Measurements from ENCODE around the gene ARHGEF10L.

ARHGEF10L gene

GRCh38 chr1:17709981-17710380, 170.5 kb downstream of the ARHGEF10L start:
- intact Hi-C loops (cut with DNase I; ENCODE audit: low total_unique reads) = no loop called here
- Histone ChIP-seq H3K27ac (no peak overlapping the region), H3K4me3 (no peak overlapping the region), H3K36me3 (no peaks in the 10 kb centered on the region), H3K27me3 (peaks cover 0 to 6% of the 10 kb centered on the region in 2 donors), H3K4me1 (no peaks in the 10 kb centered on the region), H3K9me3 (no peaks in the 10 kb centered on the region)
- no peak for TF ChIP-seq CTCF (IDR thresholded peaks at IDR 0.05)
- no peak for DNase-seq

- Histone ChIP-seq H3K36me3 (no peaks in the 10 kb centered on the region), H3K4me1 (no peaks in the 10 kb centered on the region), H3K4me3 (no peak overlapping the region), H3K27me3 (peaks cover 0 to 9% of the 10 kb centered on the region in 2 donors), H3K27ac (no peak overlapping the region), H3K9me3 (no peaks in the 10 kb centered on the region)
- no peak for DNase-seq
- intact Hi-C loops (cut with DNase I; ENCODE audit: low total_unique reads) = no loop called here
- TF ChIP-seq CTCF (IDR thresholded peaks at IDR 0.05) = no peak
These were observed 171.5 kb downstream of the ARHGEF10L start for GRCh38 chr1:17710889-17711576.

- DNase-seq = no peak
- Histone ChIP-seq H3K27me3 (peaks cover 0 to 9% of the 10 kb centered on the region in 2 donors), H3K36me3 (no peaks in the 10 kb centered on the region), H3K9me3 (no peaks in the 10 kb centered on the region), H3K27ac (no peak overlapping the region), H3K4me3 (no peak overlapping the region), H3K4me1 (no peaks in the 10 kb centered on the region)
- no peak for TF ChIP-seq CTCF (IDR thresholded peaks at IDR 0.05)
- intact Hi-C loops (cut with DNase I; ENCODE audit: low total_unique reads) = no loop called here
These were observed 172.0 kb downstream of the ARHGEF10L start for GRCh38 chr1:17711577-17711910.

GRCh38 chr1:17711941-17712340, 172.4 kb downstream of the ARHGEF10L start:
- TF ChIP-seq CTCF (IDR thresholded peaks at IDR 0.05) = no peak
- no peak for DNase-seq
- Histone ChIP-seq H3K9me3 (no peaks in the 10 kb centered on the region), H3K27me3 (peaks cover 0 to 9% of the 10 kb centered on the region in 2 donors), H3K36me3 (no peaks in the 10 kb centered on the region), H3K4me3 (no peak overlapping the region), H3K4me1 (no peaks in the 10 kb centered on the region), H3K27ac (no peak overlapping the region)
- intact Hi-C loops (cut with DNase I; ENCODE audit: low total_unique reads) = no loop called here

GRCh38 chr1:17713993-17714392, 174.5 kb downstream of the ARHGEF10L start:
- Histone ChIP-seq H3K36me3 (no peaks in the 10 kb centered on the region), H3K4me1 (no peaks in the 10 kb centered on the region), H3K27ac (no peak overlapping the region), H3K4me3 (no peak overlapping the region), H3K9me3 (no peaks in the 10 kb centered on the region), H3K27me3 (peaks cover 0 to 18% of the 10 kb centered on the region in 2 donors)
- no peak for DNase-seq
- no peak for TF ChIP-seq CTCF (IDR thresholded peaks at IDR 0.05)
- intact Hi-C loops (cut with DNase I; ENCODE audit: low total_unique reads) = no loop called here
